ENCODE measurements around the gene PDHX. TPM values are rescaled to one million over a fixed set of nuclear protein-coding genes. Genes with fewer than 3 reads are reported as not detected.
A peak's percentile ranks its signal among the peaks of the same experiment; 100 is the strongest.
"Not testable (repeated sequence)": the region's sequence is repeated elsewhere in the genome, so short reads cannot be mapped to it uniquely, and the experiment has no call there.

Gene PDHX
- polyA plus RNA-seq, 10 donors = 21.7 to 31.0 (median 27.2) TPM

DNA sequence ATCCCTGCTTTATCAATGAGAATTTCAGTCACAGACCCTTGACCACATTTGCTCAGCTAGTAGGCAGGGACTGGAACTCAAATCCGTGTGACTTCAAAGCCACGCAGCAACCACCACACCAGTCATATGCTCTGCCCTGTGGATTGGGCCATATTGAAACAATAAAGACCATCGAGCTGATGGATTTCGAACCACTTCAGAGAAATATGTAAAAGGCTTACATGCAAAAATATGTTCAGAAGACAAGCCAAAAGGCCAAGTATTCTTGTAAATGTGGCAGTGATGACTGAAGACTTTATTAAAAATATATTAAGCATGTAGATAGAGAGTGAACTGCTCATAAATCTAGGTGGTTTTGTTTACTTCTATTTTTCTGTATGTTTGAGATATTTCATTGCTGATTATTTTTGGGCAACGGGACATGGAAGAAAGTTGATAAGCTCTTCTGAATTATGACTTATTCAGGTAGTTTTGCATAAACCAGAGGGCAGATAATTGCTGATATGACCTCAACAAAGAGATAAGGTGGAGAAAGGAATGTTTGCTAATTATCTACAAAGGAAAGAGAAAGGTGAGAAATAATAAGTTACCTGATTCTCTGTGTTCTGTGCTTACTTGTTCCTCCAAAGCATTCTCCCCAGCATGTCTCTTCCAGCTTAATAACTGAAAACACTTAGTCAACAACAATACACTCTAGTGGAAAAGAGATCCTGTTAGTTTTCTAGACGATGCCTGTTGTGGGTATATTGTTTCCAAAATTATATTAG lies 99.4 kb downstream of the PDHX start:
- no peak for DNase-seq

DNA sequence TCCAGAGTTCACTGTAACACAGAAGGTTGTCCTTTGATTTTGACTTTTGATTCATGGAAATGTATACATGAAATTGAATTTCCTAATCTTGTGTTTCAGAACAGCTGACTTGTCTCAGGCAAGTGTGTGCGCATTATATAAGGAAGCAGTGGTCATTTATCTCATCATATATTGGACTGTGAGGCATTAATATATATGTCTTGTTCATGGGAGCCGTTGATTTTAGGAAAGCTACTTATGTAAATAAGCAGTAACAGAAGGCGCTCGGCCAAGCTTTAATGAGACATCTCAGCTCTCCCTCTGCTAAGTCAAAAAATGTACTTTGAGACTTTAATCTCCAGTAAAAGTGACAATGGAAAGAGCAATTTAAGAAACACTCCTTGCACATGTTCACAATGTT lies 100.5 kb downstream of the PDHX start:
- DNase-seq = no peak

DNA sequence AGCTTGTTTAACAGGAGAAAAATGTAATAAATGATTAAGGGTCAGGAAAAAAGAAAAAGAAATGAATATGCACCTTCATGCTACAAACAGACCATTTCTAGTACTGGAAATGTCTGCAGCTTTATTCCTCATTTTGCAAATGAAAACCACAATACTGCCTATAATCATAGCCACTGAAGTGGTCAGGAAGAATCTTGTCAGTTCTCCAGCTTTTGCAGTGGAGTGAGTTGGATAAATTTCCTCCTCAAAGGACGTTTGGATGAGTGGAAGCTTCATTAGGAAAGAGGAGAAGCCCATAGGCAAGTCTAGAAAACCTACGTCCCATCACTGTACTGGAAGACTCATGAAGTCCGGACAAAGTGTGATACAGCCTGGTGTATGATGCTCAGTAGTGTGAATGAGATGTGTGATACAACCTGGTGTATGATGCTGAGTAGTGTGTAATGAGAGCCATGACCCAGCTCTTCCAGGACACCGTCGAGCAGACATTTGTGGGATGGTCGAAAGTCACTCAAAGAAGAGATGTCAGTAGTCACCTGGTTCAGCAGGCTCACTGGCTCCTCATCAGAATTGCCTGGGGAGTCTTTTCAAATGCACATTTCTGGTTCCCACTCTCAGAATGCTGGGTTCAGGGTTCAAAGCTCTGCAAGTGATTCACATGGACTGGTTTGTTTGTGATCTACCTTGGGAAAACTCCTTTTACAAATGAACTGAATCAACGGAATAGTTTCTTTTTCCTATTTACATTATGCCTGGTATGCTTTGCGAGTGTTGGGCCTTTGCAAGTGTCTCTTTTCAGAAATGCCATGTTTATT lies 101.3 kb downstream of the PDHX start:
- DNase-seq = no peak

DNA sequence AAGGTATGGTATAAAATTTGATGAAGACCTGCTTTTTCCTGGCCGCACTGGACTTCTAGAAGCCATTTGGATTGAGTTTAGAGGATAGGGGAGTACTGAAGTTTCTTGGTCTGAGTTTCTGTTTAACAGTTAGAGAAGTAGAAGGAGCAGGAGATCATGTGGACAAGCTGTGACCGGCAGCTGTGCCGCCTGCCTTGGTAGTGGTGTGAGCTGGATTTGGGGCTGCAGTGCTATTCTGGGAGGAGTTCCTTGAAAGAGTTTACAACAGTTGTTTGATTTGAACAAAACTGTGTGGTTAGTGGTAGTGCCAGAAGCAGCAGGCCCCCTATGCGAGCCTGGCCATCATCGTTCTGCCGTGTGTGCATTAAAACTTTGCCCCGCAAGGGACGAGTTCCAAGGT lies 105.2 kb downstream of the PDHX start:
- DNase-seq = peak in 1 of 3 donors; percentile 53

DNA sequence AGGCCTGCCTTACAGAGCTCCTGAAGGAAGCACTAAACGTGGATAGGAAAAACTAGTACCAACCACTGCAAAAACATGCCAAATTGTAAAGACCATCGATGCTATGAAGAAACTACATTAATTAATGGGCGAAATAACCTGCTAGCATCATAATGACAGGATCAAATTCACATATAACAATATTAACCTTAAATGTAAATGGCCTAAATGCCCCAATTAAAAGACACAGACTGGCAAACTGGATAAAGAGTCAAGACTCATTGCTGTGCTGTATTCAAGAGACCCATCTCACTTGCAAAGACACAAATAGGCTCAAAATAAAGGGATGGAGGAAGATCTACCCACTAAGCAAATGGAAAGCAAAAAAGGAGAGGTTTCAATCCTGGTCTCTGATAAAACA lies 107.5 kb downstream of the PDHX start:
- not testable (repeated sequence) for DNase-seq

DNA sequence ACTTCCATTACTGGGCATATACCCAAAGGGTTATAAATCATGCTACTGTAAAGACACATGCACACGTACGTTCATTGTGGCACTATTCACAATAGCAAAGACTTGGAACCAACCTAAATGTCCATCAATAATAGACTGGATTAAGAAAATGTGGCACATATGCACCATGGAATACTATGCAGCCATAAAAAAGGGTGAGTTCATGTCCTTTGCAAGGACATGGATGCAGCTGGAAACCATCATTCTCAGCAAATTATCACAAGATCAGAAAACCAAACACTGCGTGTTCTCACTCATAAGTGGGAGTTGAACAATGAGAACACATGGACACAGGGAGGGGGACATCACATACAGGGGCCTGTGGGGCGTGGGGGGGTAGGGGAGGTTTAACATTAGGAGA lies 111.6 kb downstream of the PDHX start:
- not testable (repeated sequence) for DNase-seq

DNA sequence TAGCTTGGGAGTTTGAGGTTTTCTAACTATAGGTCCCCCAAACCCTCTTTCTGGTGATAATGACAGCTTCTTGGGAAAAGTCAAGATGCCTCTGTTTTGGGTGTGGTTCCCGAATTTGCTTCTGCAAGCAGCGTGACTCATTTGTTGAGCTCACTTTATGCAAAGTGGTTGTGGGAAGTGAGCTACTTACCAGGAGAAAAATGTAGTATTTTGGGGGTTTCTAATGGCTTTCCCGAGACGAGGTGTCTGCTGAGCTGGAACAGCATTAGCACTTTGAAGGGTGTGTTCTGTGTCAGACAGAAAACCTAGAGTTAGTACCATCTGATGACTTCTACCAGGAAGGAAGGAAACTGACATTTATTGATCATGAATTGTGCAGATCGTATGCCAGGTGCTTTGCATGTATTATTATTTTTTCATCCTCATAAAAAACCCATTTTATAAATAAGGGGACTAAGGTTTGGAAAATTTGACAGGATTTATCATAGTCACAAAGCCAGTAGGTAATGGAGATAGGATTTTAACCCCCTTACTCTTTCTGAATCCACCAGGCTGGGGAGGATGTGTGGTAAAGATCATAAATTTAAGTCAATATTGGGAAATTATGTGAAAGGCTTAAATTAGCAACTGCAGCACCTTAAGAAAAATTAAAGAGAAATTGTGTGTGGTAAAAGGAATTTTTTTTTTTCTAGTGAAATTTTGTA lies 113.7 kb downstream of the PDHX start:
- DNase-seq = no peak

DNA sequence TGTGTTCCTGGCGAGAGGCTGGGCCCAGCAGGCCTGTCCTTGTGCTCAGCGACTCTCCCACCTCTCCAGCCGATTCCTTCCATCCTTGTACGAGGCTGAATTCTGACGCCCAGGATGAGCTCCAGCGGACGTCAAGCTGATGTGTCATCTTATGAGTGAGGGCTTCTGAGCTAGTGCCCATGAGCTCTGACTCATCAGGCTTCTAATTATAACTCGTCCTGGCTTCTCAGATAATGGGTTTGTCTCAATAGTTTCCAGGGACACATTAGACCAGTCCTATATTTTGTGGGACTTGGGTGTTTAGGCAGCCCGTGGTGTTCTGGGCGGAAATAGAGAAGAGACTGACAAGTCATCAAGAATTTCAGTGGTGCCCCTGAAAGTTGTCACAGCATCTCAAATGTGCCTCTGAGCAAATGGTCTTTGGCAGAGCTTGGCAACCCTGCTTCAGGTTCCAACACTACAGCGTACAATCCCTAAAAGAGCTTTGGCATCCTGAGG lies 114.3 kb downstream of the PDHX start:
- peak in 1 of 3 donors; percentile 94 for DNase-seq

DNA sequence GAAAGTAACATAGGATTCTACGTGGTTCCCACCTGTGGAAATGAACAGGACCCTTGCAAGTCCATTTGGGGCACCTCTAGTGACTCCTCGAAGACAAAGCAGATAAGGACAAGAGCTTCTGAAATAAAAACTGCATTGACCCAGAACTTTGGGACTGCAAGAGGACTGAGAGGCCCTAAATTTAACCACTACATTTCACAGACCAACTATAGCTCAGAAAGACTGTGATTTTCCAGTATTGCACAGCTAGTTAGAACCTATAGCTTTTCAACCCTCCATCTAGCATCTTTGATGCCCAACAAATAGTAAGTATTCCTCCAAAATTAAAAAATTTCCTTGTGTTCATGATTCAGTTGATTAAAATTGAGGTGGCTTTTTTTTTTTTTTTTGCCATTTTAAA lies 114.9 kb downstream of the PDHX start:
- no peak for DNase-seq

DNA sequence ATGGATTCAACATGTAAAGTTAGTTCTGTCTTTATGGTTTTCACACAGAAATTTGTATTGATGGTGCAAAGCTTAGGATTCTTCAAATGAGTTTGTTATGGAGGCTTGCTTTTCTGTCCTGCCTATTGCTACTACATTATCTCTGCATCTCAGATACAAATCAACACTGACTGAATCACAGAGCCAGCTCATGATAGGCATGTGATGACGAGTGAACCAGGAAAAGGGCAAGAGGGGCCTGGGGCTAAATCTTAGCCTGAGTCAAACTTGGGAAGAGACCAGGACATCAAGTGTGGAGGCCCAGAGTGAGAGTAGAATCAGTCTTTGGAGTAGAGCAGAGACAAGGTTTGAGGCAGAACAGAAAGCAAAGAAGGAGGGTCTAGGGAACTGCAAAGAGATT lies 115.4 kb downstream of the PDHX start:
- DNase-seq = no peak

DNA sequence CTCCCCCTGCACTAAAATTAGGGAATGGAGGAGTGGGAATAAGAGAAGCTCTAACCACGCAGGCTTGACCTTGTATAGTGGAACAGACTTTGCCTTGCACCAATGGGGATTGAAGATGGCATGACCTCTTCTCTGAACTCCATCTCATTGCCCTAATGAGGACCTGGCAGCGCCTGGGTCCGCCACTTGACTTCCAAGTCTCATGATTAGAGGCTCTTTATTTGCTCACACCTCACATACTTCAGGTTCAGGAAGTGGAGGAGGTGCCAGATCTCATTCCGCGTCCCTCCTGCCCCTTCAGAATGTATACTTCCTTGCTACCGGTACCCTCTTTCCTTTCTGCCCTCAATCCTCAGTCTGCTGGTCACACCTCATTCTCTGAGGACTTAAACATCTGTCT lies 116.6 kb downstream of the PDHX start:
- DNase-seq = no peak

DNA sequence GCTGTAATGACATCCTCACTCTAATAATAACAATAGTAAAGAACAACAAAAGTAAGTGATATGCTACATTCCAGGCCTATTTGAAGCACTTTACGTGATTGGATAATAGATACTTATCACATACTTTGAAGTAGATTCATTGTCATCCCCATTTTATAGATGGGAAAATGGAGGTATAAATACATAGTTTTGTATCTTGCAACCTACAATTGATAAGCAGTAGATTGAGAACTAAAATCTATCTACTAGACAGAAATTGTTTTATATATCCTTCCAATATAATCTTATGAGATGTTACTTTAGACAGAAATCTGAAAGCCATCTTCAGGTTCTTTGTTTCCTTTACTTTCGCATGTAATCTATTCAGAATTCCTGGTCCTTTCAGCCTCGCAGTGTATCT lies 118.0 kb downstream of the PDHX start:
- no peak for DNase-seq

DNA sequence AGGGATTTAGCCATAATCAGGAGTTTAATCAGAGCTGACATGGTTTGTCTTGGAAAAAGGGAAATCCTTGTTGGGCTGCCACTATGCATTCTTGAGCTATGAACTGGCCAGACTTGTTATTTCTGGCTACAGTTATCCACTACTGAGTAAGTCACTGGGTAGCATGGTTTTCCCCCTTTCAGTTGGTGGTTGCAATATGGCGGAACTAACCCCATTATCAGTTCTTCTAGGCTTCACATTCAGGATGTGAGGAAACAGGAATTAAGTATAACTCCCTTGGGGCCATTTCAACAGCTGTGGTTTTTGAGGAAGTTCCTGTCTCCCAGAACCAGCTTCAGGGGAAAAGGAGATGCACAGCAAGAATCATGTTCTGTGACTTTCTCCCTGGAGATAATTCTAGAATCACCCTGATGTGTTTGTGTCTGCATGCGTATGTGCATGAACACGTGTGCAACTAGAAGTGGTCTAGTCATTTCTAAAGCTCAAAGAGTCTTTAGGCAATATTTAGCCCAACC lies 119.5 kb downstream of the PDHX start:
- DNase-seq = peak in 1 of 3 donors; percentile 97

DNA sequence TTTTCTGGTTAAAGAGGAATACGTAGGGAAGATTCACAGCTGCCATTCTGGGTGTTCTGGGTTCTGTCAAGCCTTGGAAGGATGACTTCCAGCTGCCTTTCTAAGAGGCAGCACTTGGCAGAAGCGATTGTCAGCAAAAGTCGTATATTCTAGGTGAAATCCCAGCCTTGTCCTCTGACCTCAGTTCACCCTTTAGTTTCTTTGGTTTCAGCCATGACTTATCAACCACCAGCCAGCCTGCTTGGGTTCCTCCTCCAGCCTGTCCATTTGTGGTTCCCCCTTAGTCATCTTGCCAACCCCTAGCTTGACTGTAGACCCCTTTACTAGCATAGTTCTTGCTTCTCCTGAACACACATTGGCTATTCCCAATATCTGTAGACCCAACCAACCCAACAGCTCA lies 120.2 kb downstream of the PDHX start:
- no peak for DNase-seq

DNA sequence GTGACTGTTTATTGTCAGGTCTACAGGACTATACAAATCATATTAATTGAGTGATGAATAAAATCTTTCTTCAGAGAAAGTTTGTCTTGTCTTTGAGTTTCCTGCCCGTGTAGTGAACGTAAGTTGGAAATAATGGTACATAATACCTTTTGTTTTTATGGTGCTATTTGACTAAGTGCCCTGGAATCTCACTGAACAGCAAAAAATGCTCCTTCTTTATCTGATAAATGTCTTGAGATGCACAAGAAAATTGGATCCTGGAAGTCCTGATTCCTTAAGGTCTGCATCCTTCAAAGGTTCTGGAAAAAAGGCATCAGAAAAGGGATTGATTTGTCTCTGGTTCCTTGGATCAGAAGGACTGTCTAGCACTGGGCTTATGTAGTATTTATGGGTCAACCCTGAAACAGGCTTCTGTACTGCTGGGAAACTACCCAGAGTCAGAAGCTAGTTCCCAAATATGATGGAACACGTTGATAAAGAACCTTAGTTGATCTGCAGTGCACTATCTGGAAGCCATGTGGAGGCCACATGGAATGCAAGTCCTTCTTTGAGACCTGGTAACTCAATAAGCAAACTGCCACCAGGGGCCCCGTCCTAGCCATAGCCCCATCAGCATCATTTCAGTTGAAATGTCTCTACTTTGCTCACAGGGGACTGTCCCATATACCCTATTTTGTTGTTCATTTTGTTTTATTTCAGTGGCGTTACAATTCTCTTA lies 122.0 kb downstream of the PDHX start:
- no peak for DNase-seq

DNA sequence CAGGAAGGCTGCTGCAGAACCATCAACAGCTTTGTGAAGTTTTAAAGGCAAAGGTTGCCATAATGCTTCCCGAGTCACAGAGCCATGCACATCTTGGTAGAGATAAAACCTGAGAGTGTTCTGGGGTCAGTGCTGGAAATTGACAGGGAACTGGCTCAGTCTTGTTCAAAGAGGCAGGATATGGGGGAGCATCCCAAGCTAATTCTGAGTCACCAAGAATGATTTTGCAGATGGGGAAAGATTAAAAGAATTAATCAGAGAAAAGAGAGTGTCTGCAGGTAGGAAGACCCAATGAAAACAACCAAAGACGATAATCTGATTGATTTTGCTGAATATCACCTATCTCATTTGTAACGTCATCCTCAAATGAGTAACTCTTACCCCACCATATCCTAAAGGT lies 122.7 kb downstream of the PDHX start:
- DNase-seq = no peak

DNA sequence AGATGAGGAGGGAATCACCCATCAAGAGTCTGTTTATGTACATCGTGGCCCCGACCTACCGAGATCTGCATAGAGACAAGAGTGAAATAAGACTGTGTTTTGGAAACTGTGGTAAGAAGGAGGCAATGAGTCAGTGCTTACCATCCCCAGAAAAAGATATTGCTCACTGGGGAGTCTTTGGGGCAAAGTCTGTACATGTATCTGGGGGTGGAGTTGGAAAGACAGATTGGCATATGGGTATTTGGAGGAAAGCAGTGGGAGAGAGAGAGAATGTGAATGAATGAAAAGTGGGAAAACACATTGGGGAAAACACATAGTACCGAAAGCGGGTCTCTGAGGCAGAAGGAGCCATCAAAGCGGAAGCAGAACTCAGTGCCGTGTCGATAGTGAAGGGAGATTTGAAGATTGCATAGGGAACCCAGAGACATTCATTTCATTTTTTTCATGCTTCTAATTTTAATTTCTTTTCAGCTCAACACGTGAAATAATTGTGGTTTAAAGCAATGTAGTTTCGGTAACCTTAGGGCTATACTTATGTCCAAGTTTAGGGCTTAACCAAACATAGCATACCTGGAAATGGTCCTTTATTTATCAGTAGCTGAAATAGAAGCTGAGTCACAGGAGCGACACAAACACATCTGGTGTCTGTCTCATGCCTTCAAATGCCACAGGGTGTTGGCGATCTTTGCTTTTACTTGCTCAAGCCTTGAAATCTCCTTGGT lies 124.0 kb downstream of the PDHX start:
- DNase-seq = peak in 1 of 3 donors; percentile 58

DNA sequence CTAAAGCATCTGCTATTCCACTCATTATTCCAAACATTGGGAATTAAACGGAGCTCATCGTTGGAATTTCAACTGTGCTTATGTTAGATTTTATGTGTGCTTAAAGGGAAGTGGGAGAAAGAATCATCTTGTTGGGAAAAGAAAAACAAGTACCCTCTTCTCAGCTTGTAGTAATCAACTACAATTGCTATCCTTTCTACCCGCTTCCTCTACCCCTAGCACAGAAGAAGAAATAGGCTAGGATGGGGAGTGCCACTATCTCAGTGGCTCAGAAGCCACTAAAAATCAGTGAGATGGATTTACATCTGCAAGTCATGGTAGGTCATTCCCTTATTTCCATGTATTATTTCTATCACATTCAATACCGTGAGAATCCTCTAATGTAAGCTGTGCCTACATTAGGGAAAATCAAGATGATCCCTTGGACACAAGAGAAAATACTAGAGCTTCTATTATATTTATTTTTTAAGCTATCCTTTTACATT lies 124.7 kb downstream of the PDHX start:
- no peak for DNase-seq

DNA sequence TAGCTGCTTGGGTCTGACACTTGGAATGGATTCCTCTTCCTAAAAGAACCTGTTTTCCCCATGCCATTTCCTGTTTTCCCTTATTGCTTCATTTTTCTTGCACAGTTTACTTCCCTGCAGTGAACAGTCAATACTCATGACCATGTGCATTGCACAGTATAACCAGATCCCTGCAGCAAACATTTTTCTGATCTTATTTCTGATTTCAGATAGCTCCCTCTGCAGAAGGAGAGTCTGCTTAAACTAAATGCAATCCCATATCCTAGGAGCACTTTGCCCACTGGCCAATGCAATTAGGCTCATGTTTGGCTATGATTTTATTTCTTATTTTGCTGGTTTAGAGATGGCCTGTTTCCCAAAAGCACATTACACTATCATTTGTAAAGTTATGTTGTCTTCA lies 125.8 kb downstream of the PDHX start:
- no peak for DNase-seq

DNA sequence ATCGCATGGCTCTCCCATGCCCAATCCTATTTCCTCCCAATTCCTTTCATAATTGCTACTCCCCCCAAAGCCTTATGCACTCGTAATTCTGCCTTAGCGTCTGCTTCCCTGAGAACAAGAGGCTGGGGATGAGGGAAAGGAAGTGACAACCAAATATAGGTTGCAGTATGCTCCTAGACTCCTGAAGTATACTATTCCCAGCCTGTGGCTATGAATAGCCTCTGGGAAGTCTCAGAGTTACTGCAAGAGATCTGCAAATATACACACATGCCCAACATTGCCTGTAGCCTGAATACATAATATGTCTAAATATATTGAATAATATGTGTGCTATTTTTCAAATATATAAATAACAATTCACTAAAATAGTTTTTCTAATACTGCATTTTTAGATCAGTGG lies 126.5 kb downstream of the PDHX start:
- no peak for DNase-seq

DNA sequence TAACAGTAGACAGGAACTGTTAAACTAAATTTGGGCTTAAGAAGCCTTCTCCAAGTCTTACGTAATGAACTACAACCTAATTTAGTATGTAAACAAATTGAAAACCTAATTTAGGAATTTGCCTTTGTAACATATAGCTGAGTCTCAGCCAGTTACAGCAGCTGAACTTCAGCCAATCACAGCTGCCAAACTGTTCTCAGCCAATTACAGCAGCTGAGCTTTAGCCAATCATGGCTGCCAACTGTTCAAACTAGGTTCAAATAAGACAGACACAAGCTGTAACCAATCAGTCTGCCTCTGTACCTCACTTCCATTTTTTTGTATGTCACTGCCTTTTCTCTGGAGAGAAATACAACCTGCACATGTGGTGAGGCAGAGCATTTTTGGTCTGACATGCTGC lies 127.5 kb downstream of the PDHX start:
- DNase-seq = peak in 1 of 3 donors; percentile 52
